Keratinocyte (primary cell): ENCODE results near the gene FERMT3.

Source experiments
- CTCF ChIP-seq, 3 experiments: IDR thresholded peaks in 1 of 3; conservative IDR thresholded peaks in 1 of 3; optimal IDR thresholded peaks in 1 of 3; 2 replicates in 2 of 3; 3 replicates in 1 of 3; pipeline versions ENCODE3 to v1.5.1; 2011; ENCODE audit warnings: low read length in 3 of 3, mild to moderate bottlenecking in 3 of 3, moderate library complexity in 2 of 3, control low read depth in 1 of 3, inconsistent platforms in 1 of 3; ENCODE audit not compliant: insufficient read depth in 2 of 3; ENCODE audit errors: extremely low read depth in 1 of 3
- EZH2 ChIP-seq: IDR thresholded peaks from one replicate; pipeline ENCODE4 v1.6.1; 2012; ENCODE audit warnings: inconsistent platforms, mild to moderate bottlenecking, low read length, moderate library complexity

DNA sequence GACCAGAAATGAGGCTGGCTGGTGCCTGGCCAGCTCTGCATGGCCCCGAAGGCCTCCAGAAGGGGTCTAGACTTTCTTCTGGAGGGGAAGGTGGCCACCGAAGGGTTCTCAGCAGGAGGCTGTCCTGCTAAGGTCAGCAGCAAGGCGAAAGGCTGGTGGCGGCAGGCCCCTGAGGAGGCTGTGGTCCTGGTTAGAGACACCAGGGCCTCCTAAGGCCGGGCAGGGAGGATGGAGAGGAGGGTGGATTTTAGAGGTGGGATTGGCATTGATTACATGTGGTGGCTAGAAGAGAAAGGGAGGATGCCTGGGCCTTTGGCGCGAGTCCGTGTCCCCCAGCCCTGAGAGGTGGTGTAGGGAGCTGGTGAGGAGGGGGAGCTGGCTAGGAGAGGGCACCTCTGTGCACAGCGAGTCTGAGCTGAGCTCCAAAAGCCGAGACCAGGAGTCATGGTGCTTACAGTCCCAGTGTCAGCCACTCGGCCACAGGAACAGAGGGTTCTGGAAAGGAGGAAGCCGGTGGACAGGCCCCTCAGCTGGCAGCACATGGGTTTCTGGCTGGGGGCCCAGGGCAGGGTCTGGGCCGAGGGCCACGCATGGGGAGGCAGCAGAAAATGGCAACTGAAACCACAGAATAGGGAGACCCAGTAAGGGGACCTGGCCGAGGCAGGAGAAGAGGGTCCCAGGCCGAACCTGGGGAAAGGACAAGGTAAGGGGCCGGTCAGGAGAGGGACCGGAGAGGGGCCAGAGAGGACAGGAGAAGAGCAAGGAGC is 2.5 kb downstream of the FERMT3 start:
- TF ChIP-seq CTCF (optimal IDR thresholded peaks at IDR 0.05 in 1 of 3, IDR thresholded peaks at IDR 0.05 in 1 of 3, conservative IDR thresholded peaks at IDR 0.05 in 1 of 3; ENCODE audit: extremely low read depth in 1 of 3, insufficient read depth in 2 of 3, low read length in 3 of 3) (no peak), EZH2 (no peak)
